Astrocyte of the cerebellum (primary cell): ENCODE measurements around the gene BNIP2.

Source experiments
- DNase-seq: peaks from one replicate; pipeline ENCODE4 v3.0.0-alpha.2; 2011; ENCODE audit warnings: low read depth
- H3K4me3 ChIP-seq: 2 replicates; pipeline ENCODE4 v1.5.1; 2011; ENCODE audit warnings: mild to moderate bottlenecking, low read depth, low read length, moderate library complexity
- CTCF ChIP-seq: IDR thresholded peaks from 2 replicates; pipeline ENCODE4 v1.5.1; 2012; ENCODE audit warnings: low read length, low read depth, moderate library complexity, mild to moderate bottlenecking; ENCODE audit errors: missing control alignments
- in situ Hi-C: cut with HindIII; loops from 2 replicates; pipeline ENCODE4 v1.10.0; 2017; ENCODE audit warnings: low sequenced_read_pairs

Gene BNIP2

GRCh38 chr15:59722037-59722436 is 32.9 kb upstream of the BNIP2 start:
- in situ Hi-C loops: no loop called here
- no peak for DNase-seq
- TF ChIP-seq CTCF: no peak
- no peak overlapping the region for H3K4me3 ChIP-seq

GRCh38 chr15:59721411-59721810 is 32.3 kb upstream of the BNIP2 start:
- in situ Hi-C loops: no loop called here
- TF ChIP-seq CTCF: no peak
- no peak for DNase-seq
- H3K4me3 ChIP-seq: no peak overlapping the region

- no peak for TF ChIP-seq CTCF
- no peak for DNase-seq
Measured at GRCh38 chr15:59713177-59713576, 24.1 kb upstream of the BNIP2 start.

GRCh38 chr15:59711451-59712243 is 22.5 kb upstream of the BNIP2 start:
- TF ChIP-seq CTCF: no peak
- H3K4me3 ChIP-seq: no peak overlapping the region
- in situ Hi-C loops: no loop called here
- DNase-seq: no peak

More at GRCh38 chr15:59713177-59713576, 24.1 kb upstream of the BNIP2 start:
- no peak overlapping the region for H3K4me3 ChIP-seq
- in situ Hi-C loops: no loop called here

- in situ Hi-C loops: no loop called here
- DNase-seq: no peak
- TF ChIP-seq CTCF: no peak
Measured at GRCh38 chr15:59707619-59708018, 18.5 kb upstream of the BNIP2 start.

GRCh38 chr15:59703979-59704796 is 15.1 kb upstream of the BNIP2 start:
- H3K4me3 ChIP-seq: no peak overlapping the region
- no peak for TF ChIP-seq CTCF
- in situ Hi-C loops: no loop called here
- no peak for DNase-seq

More at GRCh38 chr15:59707619-59708018, 18.5 kb upstream of the BNIP2 start:
- no peak overlapping the region for H3K4me3 ChIP-seq
